CD4-positive, alpha-beta T cell (primary cell): ENCODE data around the gene EID3. TPM values are rescaled to one million over a fixed set of nuclear protein-coding genes. Genes with fewer than 3 reads are reported as not detected.
A peak's percentile ranks its signal among the peaks of the same experiment; 100 is the strongest.

Experiments used
- ATAC-seq: fragments of 200-7000 bp; cut with Tn5 transposase; one replicate; pipeline ENCODE4 v1.10.0; 2022; ENCODE audit warnings: mild to moderate bottlenecking; ENCODE audit not compliant: poor library complexity
- CTCF ChIA-PET: fragments of 350-600 bp; sonication (Branson Sonifier 250); formaldehyde crosslinking; loops from one replicate; lab custom pipeline; 2021; ENCODE audit warnings: antibody characterized with exemption, inconsistent platforms; lab: Charles Lee
- POLR2A ChIA-PET: fragments of 350-600 bp; sonication (Branson Sonifier 250); formaldehyde crosslinking; loops from one replicate; lab custom pipeline; 2021; ENCODE audit warnings: antibody characterized with exemption, inconsistent platforms; lab: Charles Lee
- DNase-seq, 14 experiments: peaks; one replicate each; pipeline ENCODE4 v3.0.0-alpha.2; 2013 to 2020; ENCODE audit warnings: mixed read lengths in 2 of 14
- H3K27ac ChIP-seq, 2 donors: one replicate each; pipeline versions ENCODE4 v1.5.1 to v1.7.0; 2013; ENCODE audit warnings: low read length in 2 of 2, low read depth in 1 of 2, mild to moderate bottlenecking in 1 of 2
- H3K27me3 ChIP-seq, 2 experiments: 1 replicate in 1 of 2; 2 replicates in 1 of 2; pipeline versions ENCODE4 v1.6.1 to v1.7.0; 2013; ENCODE audit warnings: low read length in 2 of 2, control low read depth in 1 of 2, mild to moderate bottlenecking in 1 of 2, moderate library complexity in 1 of 2; ENCODE audit not compliant: insufficient read depth in 2 of 2, control insufficient read depth in 1 of 2
- H3K36me3 ChIP-seq: one replicate; pipeline ENCODE4 v1.6.1; 2013; ENCODE audit warnings: low read length, control low read depth; ENCODE audit not compliant: insufficient read depth
- H3K4me1 ChIP-seq: one replicate; pipeline ENCODE4 v1.6.1; 2013; ENCODE audit warnings: low read length, control low read depth; ENCODE audit not compliant: insufficient read depth
- H3K4me3 ChIP-seq: one replicate; pipeline ENCODE4 v1.5.1; 2013; ENCODE audit warnings: mild to moderate bottlenecking, low read length, moderate library complexity
- H3K9me3 ChIP-seq, 2 experiments: 1 replicate in 1 of 2; 2 replicates in 1 of 2; pipeline versions ENCODE4 v1.6.1 to v1.7.0; 2013; ENCODE audit warnings: low read length in 2 of 2, mild to moderate bottlenecking in 2 of 2, control low read depth in 1 of 2, moderate library complexity in 1 of 2; ENCODE audit not compliant: control insufficient read depth in 1 of 2, insufficient read depth in 1 of 2
- H3K27ac Mint-ChIP-seq: one replicate; pipeline ENCODE4 v1.8.0; 2020; ENCODE audit warnings: mixed read lengths
- H3K27me3 Mint-ChIP-seq: one replicate; pipeline ENCODE4 v1.8.0; 2021; ENCODE audit warnings: mixed read lengths
- H3K36me3 Mint-ChIP-seq: one replicate; pipeline ENCODE4 v1.8.0; 2021; ENCODE audit warnings: low read depth, mixed read lengths
- H3K4me1 Mint-ChIP-seq: one replicate; pipeline ENCODE4 v1.8.0; 2021; ENCODE audit warnings: low read depth, mixed read lengths
- H3K4me3 Mint-ChIP-seq: one replicate; pipeline ENCODE4 v1.8.0; 2020; ENCODE audit warnings: mild to moderate bottlenecking, mixed read lengths
- H3K9me3 Mint-ChIP-seq: one replicate; pipeline ENCODE4 v1.8.0; 2020; ENCODE audit warnings: mixed read lengths
- intact Hi-C, 2 experiments: fragments of 100-400 bp; cut with DNase I in 1 of 2; cut with micrococcal nuclease in 1 of 2; formaldehyde crosslinking; loops; one replicate each; pipeline versions ENCODE4 v1.15.1 to v1.9.0; 2023 to 2025; cut with DNase I, micrococcal nuclease
- total RNA-seq, 174 experiments: library from RNA in 2 of 174; stranded (reverse) in 2 of 174; gene quantifications; one replicate each; pipeline ENCODE4 v1.2.3 and lab custom pipeline; 2021 to 2026
- TF ChIP-seq, protein P1 (sequence below): fragments of 200-600 bp; IDR thresholded peaks from one replicate; pipeline ENCODE4 v1.8.0; 2022; ENCODE audit warnings: antibody characterized with exemption, mild to moderate bottlenecking

The EID3 gene
- total RNA-seq, 2 experiments from 2014 or later: 13.5 to 14.3 TPM

DNA sequence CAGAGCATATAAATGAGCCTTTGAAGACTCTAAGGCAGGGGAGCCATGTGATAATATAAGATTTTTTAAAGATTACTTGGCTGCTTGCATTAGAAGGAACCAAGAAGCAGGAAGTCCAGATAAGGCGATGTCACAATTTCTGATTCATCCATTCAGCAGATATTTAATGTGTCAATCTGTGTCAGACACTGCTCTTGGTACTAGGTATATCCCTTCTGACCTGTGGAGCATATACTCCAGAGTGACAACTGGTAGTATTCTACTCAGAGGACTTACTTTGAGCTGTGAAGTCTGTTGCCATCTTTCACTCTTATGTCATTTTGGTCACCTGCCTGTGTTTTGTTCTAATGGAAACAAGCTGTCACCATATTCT, 10.7 kb downstream of the EID3 start:
- H3K27ac ChIP-seq: no peak overlapping the region
- H3K4me3 Mint-ChIP-seq: no peak overlapping the region
- H3K9me3 Mint-ChIP-seq: no peaks in the 10 kb centered on the region
- peaks cover 5% of the 10 kb centered on the region for H3K4me1 Mint-ChIP-seq
- H3K9me3 ChIP-seq: no peaks in the 10 kb centered on the region
- ATAC-seq (no peak), DNase-seq (peak in 2 of 14 experiments; percentile 15 to 26)
- no peaks in the 10 kb centered on the region for H3K4me1 ChIP-seq
- ChIA-PET CTCF (no interaction called here), POLR2A (interaction anchor here (1.3 kb wide), 1 partner anchor 176 kb away, joined by 4 read pairs; the partner anchor contains the start of gene NFYB)
- peaks cover 64% of the 10 kb centered on the region for H3K36me3 ChIP-seq
- H3K36me3 Mint-ChIP-seq: peaks cover 79% of the 10 kb centered on the region
- intact Hi-C loops: no loop called here
- H3K27ac Mint-ChIP-seq: no peak overlapping the region
- H3K4me3 ChIP-seq: no peak overlapping the region
- H3K27me3 ChIP-seq: no peaks in the 10 kb centered on the region
- no peaks in the 10 kb centered on the region for H3K27me3 Mint-ChIP-seq
- TF ChIP-seq, protein P1, sequence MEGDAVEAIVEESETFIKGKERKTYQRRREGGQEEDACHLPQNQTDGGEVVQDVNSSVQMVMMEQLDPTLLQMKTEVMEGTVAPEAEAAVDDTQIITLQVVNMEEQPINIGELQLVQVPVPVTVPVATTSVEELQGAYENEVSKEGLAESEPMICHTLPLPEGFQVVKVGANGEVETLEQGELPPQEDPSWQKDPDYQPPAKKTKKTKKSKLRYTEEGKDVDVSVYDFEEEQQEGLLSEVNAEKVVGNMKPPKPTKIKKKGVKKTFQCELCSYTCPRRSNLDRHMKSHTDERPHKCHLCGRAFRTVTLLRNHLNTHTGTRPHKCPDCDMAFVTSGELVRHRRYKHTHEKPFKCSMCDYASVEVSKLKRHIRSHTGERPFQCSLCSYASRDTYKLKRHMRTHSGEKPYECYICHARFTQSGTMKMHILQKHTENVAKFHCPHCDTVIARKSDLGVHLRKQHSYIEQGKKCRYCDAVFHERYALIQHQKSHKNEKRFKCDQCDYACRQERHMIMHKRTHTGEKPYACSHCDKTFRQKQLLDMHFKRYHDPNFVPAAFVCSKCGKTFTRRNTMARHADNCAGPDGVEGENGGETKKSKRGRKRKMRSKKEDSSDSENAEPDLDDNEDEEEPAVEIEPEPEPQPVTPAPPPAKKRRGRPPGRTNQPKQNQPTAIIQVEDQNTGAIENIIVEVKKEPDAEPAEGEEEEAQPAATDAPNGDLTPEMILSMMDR: no peak

DNA sequence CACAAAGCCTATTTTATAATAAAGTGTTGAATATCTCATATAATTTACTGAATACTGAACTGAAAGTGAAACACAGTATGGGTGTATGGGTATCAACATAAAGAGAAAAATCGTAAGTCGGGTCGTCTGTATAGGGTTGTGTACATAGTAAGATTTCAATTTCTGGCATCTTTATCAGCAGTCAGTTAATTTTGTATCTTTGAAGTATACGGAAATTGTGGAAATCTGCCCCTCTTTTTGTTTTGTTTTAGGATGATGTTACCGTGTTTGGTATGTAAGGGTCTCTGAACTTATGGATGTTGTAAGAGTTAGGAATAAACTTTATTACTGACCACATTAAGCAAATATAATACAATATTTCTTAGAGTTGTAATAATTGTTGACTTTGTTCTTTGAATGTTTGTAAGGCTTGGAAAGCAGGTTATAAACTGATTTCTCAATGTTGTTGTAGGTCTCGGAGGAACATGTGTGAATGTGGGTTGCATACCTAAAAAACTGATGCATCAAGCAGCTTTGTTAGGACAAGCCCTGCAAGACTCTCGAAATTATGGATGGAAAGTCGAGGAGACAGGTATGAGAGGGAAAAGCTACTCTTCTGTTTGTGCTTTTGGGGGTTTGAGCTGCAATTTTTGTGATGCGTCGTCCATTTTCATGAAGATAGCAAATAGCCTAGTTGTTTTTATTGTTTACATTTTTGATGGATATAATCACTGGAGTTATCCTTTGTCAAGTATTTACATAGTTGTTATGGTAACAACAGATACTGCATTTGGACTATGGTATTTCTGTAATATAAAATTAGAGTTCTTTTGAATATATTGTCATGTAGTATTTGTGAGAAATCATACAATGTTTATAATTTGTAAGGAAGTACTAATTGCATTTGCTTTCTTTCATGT, 12.0 kb downstream of the EID3 start:
- CTCF ChIA-PET: no interaction called here
- Histone ChIP-seq H3K4me1 (no peaks in the 10 kb centered on the region), H3K4me3 (no peak overlapping the region), H3K9me3 (no peaks in the 10 kb centered on the region), H3K27me3 (no peaks in the 10 kb centered on the region), H3K36me3 (peaks cover 78% of the 10 kb centered on the region), H3K27ac (no peak overlapping the region)
- Mint-ChIP-seq H3K27ac (no peak overlapping the region), H3K4me1 (no peaks in the 10 kb centered on the region), H3K9me3 (no peaks in the 10 kb centered on the region), H3K36me3 (peaks cover 86% of the 10 kb centered on the region), H3K4me3 (no peak overlapping the region), H3K27me3 (no peaks in the 10 kb centered on the region)
- POLR2A ChIA-PET: interaction anchor here (0.7 kb wide), 1 partner anchor 43 kb away, joined by 3 read pairs; no protein-coding TSS in a partner anchor
- TF ChIP-seq, protein P1: no peak
- intact Hi-C loops: no loop called here
- ATAC-seq: no peak
- no peak for DNase-seq

DNA sequence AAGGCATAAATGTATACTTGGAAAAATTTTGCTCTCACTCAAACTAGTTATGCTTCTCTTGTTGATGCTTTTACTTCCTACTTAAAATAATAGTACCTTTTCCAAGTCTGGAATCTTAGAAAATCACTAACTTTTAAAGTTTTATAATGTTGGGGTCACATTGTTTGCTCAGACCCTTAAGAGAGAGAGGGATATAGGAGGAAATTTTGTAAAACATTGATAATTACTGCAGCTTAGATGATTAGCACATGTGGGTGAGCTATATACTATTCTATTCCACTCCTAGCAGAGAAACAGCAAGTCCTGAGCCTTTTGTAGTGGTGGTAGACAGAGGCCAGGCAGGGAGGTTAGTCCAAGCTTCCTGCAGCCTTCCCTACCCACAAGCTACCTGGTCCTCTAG, 13.4 kb downstream of the EID3 start:
- H3K9me3 Mint-ChIP-seq: no peaks in the 10 kb centered on the region
- no peak overlapping the region for H3K4me3 ChIP-seq
- intact Hi-C loops: no loop called here
- no peak overlapping the region for H3K27ac ChIP-seq
- peaks cover 93% of the 10 kb centered on the region for H3K36me3 Mint-ChIP-seq
- CTCF ChIA-PET: interaction anchor here (0.8 kb wide), 1 partner anchor 14 kb away, joined by 4 read pairs; the partner anchor contains the start of gene EID3
- POLR2A ChIA-PET: interaction anchor here (0.8 to 1.1 kb wide), 2 partner anchors 13 to 614 kb away, joined by 3 read pairs; partner anchors contain the start of gene EID3
- no peaks in the 10 kb centered on the region for H3K9me3 ChIP-seq
- H3K27ac Mint-ChIP-seq: no peak overlapping the region
- no peaks in the 10 kb centered on the region for H3K4me1 ChIP-seq
- ATAC-seq (no peak), DNase-seq (no peak)
- peaks cover 83% of the 10 kb centered on the region for H3K36me3 ChIP-seq
- H3K27me3 ChIP-seq: no peaks in the 10 kb centered on the region
- no peaks in the 10 kb centered on the region for H3K27me3 Mint-ChIP-seq
- H3K4me3 Mint-ChIP-seq: no peak overlapping the region
- TF ChIP-seq, protein P1: no peak
- H3K4me1 Mint-ChIP-seq: no peaks in the 10 kb centered on the region
